ENCODE results near the gene SSB. TPM values are rescaled to one million over a fixed set of nuclear protein-coding genes. Genes with fewer than 3 reads are reported as not detected.

Gene SSB
- total and polyA plus RNA-seq, 2 of the 13 experiments (the other 11 are each of a cell fraction or from before 2014, with no cell fraction given): 109 to 208 TPM

- TF ChIP-seq, protein P1, sequence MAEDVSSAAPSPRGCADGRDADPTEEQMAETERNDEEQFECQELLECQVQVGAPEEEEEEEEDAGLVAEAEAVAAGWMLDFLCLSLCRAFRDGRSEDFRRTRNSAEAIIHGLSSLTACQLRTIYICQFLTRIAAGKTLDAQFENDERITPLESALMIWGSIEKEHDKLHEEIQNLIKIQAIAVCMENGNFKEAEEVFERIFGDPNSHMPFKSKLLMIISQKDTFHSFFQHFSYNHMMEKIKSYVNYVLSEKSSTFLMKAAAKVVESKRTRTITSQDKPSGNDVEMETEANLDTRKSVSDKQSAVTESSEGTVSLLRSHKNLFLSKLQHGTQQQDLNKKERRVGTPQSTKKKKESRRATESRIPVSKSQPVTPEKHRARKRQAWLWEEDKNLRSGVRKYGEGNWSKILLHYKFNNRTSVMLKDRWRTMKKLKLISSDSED (CRISPR knock-in tag; IDR thresholded peaks at IDR 0.05): 0 out of 2 replicates have a peak, but pooled peaks have one; percentile 15
- no peak; the same call in 1 of the 2 replicates for TF ChIP-seq TCF7 (IDR thresholded peaks at IDR 0.05; ENCODE audit: low read depth)
- TF ChIP-seq, protein P2, sequence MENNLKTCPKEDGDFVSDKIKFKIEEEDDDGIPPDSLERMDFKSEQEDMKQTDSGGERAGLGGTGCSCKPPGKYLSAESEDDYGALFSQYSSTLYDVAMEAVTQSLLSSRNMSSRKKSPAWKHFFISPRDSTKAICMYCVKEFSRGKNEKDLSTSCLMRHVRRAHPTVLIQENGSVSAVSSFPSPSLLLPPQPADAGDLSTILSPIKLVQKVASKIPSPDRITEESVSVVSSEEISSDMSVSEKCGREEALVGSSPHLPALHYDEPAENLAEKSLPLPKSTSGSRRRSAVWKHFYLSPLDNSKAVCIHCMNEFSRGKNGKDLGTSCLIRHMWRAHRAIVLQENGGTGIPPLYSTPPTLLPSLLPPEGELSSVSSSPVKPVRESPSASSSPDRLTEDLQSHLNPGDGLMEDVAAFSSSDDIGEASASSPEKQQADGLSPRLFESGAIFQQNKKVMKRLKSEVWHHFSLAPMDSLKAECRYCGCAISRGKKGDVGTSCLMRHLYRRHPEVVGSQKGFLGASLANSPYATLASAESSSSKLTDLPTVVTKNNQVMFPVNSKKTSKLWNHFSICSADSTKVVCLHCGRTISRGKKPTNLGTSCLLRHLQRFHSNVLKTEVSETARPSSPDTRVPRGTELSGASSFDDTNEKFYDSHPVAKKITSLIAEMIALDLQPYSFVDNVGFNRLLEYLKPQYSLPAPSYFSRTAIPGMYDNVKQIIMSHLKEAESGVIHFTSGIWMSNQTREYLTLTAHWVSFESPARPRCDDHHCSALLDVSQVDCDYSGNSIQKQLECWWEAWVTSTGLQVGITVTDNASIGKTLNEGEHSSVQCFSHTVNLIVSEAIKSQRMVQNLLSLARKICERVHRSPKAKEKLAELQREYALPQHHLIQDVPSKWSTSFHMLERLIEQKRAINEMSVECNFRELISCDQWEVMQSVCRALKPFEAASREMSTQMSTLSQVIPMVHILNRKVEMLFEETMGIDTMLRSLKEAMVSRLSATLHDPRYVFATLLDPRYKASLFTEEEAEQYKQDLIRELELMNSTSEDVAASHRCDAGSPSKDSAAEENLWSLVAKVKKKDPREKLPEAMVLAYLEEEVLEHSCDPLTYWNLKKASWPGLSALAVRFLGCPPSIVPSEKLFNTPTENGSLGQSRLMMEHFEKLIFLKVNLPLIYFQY (CRISPR knock-in tag; IDR thresholded peaks at IDR 0.05; ENCODE audit: borderline replicate concordance): peak; percentile 74; the same call in 1 of the 2 replicates
- TF ChIP-seq HCFC1 (IDR thresholded peaks at IDR 0.05; ENCODE audit: low read depth, low read length): peak; percentile 43
- no peak for TF ChIP-seq ZNF530 (CRISPR knock-in tag; IDR thresholded peaks at IDR 0.05; ENCODE audit: low read depth)
- peak; percentile 98 for TF ChIP-seq ZNF784 (CRISPR knock-in tag; IDR thresholded peaks at IDR 0.05; ENCODE audit: borderline replicate concordance)
- TF ChIP-seq HMG20A (CRISPR knock-in tag; IDR thresholded peaks at IDR 0.05; ENCODE audit: borderline replicate concordance): no peak
- peak; percentile 98 for TF ChIP-seq XRCC5 (optimal IDR thresholded peaks at IDR 0.05; ENCODE audit: low read length)
- no peak for TF ChIP-seq ZUFSP (CRISPR knock-in tag; IDR thresholded peaks at IDR 0.05; ENCODE audit: borderline replicate concordance)
- TF ChIP-seq KLF11 (CRISPR knock-in tag; IDR thresholded peaks at IDR 0.05): peak; percentile 73; the same call in 1 of the 2 replicates
- TF ChIP-seq CHCHD3 (CRISPR knock-in tag; IDR thresholded peaks at IDR 0.05): no peak
- TF ChIP-seq ZSCAN12 (CRISPR knock-in tag; IDR thresholded peaks at IDR 0.05): peak; percentile 90; the same call in 1 of the 2 replicates
- peak; percentile 45; the same call in 1 of the 2 replicates for TF ChIP-seq PAXIP1 (CRISPR knock-in tag; conservative IDR thresholded peaks at IDR 0.05)
- no peak for TF ChIP-seq EHMT2 (IDR thresholded peaks at IDR 0.05; ENCODE audit: borderline replicate concordance, low read depth, low read length)
- peak; percentile 58; the same call in 1 of the 2 replicates for TF ChIP-seq NR2C2 (CRISPR knock-in tag; IDR thresholded peaks at IDR 0.05; ENCODE audit: borderline replicate concordance)
Measured at GRCh38 chr2:169824373-169825333, 26.0 kb downstream of the SSB start, which contains the start of gene METTL5 (continued).

Data from HepG2 (cell line).